ENCODE results near the gene HOXB3.

The HOXB3 gene

DNA sequence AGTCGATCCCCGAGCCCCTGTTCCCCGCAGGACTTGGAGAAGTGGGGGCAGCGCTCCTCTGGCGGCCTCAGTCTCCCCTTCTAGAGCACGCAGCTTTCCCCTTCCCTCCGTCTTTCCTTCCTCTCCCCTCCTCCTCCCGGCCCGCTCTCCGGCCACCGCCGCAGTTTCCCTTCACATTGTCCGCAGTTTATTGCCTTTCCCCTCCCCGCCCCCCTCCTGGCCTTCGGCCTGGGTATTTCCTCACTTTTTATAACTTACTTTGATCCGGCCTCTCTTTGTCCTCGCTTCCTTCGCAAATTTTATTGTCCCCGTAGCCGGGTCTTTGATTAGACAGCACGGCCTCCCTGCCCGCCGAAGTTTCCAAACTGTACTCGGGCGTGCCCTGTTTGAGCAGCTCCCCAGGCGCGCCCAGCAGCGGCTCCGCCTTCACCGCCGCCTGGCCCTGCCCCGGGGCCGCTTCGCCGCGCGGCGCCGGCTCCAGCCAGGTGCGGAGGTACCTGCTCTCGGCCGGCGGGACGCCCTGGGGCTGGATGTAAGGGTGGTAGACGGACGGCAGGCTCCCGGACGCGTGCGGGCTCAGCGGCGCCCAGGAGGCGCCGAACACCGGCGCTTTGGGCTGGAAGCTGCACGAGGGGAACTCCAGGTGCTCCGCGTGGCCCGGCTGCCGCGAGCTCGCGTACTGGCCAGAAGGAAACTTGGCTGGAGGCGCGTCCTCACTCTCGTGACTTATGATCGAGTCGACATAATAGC is 35.6 kb upstream of the HOXB3 start:
- ATAC-seq (ENCODE audit: insufficient read depth, low read depth), result no peak
- Histone ChIP-seq H3K4me3 (ENCODE audit: low read depth in 1 of 2, low read length in 2 of 2) (no peak overlapping the region), H2AFZ (ENCODE audit: low read depth, low read length) (no peak overlapping the region), H3K27ac (ENCODE audit: low read length) (no peak overlapping the region), H3K9me3 (ENCODE audit: insufficient read depth, low read length, severe bottlenecking) (no peaks in the 10 kb centered on the region), H3K4me2 (ENCODE audit: insufficient read depth, low read length) (no peak overlapping the region), H3K27me3 (ENCODE audit: insufficient read depth, low read length, poor library complexity) (peaks cover 64% of the 10 kb centered on the region), H3K36me3 (ENCODE audit: insufficient read depth, low read length) (no peaks in the 10 kb centered on the region), H3K9ac (ENCODE audit: low read depth, low read length) (no peak overlapping the region), H4K20me1 (ENCODE audit: insufficient read depth, low read length) (no peaks in the 10 kb centered on the region; the same call in 1 of the 2 replicates), H3K79me2 (ENCODE audit: insufficient read depth, low read length) (no peaks in the 10 kb centered on the region), H3K4me1 (ENCODE audit: insufficient read depth, low read length) (no peaks in the 10 kb centered on the region)
- no peak for TF ChIP-seq EZH2 (IDR thresholded peaks at IDR 0.05; ENCODE audit: borderline replicate concordance, low read depth, low read length, severe bottlenecking)
- TF ChIP-seq, protein P1, sequence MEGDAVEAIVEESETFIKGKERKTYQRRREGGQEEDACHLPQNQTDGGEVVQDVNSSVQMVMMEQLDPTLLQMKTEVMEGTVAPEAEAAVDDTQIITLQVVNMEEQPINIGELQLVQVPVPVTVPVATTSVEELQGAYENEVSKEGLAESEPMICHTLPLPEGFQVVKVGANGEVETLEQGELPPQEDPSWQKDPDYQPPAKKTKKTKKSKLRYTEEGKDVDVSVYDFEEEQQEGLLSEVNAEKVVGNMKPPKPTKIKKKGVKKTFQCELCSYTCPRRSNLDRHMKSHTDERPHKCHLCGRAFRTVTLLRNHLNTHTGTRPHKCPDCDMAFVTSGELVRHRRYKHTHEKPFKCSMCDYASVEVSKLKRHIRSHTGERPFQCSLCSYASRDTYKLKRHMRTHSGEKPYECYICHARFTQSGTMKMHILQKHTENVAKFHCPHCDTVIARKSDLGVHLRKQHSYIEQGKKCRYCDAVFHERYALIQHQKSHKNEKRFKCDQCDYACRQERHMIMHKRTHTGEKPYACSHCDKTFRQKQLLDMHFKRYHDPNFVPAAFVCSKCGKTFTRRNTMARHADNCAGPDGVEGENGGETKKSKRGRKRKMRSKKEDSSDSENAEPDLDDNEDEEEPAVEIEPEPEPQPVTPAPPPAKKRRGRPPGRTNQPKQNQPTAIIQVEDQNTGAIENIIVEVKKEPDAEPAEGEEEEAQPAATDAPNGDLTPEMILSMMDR (IDR thresholded peaks at IDR 0.05; ENCODE audit: borderline replicate concordance, extremely low read depth, low read length, poor library complexity, severe bottlenecking), result no peak
- no peak for DNase-seq

DNA sequence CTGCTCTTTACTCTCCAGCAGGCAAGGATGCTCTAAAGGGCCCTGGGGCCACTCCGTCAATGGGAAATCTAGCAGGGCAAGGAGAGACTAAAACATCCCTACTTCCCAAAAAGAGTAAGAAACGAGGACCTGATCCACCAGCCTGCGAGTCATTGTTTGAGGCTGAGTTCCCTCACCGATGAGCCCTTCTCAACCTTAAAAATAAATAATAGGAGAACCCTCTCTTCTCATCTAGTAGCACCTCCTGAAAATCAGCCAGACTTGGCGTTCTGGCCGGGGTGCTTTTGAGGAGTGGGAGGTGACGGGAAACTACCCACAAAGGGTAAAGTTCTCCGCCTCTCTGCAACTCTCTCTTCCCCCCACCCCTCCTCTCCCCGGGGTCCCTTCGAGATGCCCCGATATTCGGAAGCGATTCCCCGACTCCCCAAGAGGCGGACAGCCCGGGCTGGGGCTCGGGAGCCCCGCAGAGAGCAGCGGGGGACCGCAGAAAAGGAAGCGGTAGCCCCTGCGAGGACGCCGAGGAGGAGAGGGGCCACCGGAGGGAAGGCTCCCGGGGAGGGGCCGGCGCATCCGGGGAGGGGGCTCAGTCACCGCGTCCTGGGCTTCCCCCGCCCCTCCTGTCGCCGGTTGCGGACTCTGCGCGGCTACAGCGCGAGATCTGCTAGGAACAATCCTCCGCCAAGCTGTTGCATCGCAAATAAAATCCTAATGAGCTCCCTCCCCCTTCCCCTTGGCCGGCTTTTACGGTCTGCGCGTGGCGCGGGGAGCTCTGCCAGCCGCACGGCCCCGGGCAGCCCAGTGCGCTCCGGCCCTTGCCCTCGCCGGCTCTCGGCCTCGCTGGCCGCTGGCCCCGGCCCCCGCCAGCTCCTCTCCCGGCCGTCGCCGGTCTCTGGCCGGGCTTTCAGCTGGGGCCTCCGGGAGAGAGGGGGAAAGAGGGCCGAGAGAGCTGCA is 34.8 kb upstream of the HOXB3 start:
- no peak for TF ChIP-seq EZH2 (IDR thresholded peaks at IDR 0.05; ENCODE audit: borderline replicate concordance, low read depth, low read length, severe bottlenecking)
- TF ChIP-seq, protein P1 (IDR thresholded peaks at IDR 0.05; ENCODE audit: borderline replicate concordance, extremely low read depth, low read length, poor library complexity, severe bottlenecking), result no peak
- Histone ChIP-seq H3K4me3 (ENCODE audit: low read depth in 1 of 2, low read length in 2 of 2) (no peak overlapping the region), H3K4me1 (ENCODE audit: insufficient read depth, low read length) (no peaks in the 10 kb centered on the region), H3K27ac (ENCODE audit: low read length) (no peak overlapping the region), H3K9ac (ENCODE audit: low read depth, low read length) (no peak overlapping the region), H3K9me3 (ENCODE audit: insufficient read depth, low read length, severe bottlenecking) (no peaks in the 10 kb centered on the region), H4K20me1 (ENCODE audit: insufficient read depth, low read length) (no peaks in the 10 kb centered on the region; the same call in 1 of the 2 replicates), H3K79me2 (ENCODE audit: insufficient read depth, low read length) (no peaks in the 10 kb centered on the region), H3K4me2 (ENCODE audit: insufficient read depth, low read length) (no peak overlapping the region), H3K27me3 (ENCODE audit: insufficient read depth, low read length, poor library complexity) (peaks cover 58% of the 10 kb centered on the region), H3K36me3 (ENCODE audit: insufficient read depth, low read length) (no peaks in the 10 kb centered on the region), H2AFZ (ENCODE audit: low read depth, low read length) (no peak overlapping the region)
- no peak for DNase-seq
- ATAC-seq (ENCODE audit: insufficient read depth, low read depth), result no peak

DNA sequence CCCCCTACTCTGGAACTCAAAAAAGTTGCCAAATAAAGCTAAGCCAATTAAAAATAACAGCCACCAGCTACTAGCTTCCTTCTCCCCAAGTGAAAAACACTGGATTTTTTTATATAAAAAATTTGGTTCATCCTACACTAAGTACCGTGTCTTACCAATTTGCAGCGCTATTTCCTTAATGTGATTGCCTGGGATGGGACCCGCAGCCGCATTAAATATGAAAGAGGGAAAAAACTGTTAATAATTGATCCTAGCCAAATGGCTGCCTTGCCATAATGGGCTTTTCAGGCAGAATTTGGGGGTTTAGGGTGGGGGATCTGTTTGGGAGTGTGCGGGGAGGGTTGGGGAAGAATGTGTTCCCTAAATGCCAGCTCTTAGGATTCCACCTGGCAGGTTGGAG is 34.1 kb upstream of the HOXB3 start:
- no peaks in the 10 kb centered on the region for H3K9me3 ChIP-seq (ENCODE audit: insufficient read depth, low read length, severe bottlenecking)
- no peak overlapping the region for H3K27ac ChIP-seq (ENCODE audit: low read length)
- no peaks in the 10 kb centered on the region for H3K79me2 ChIP-seq (ENCODE audit: insufficient read depth, low read length)
- no peaks in the 10 kb centered on the region; the same call in 1 of the 2 replicates for H4K20me1 ChIP-seq (ENCODE audit: insufficient read depth, low read length)
- no peaks in the 10 kb centered on the region for H3K4me1 ChIP-seq (ENCODE audit: insufficient read depth, low read length)
- no peak overlapping the region for H3K9ac ChIP-seq (ENCODE audit: low read depth, low read length)
- H3K27me3 ChIP-seq (ENCODE audit: insufficient read depth, low read length, poor library complexity), result peaks cover 53% of the 10 kb centered on the region
- no peak for DNase-seq
- H3K4me2 ChIP-seq (ENCODE audit: insufficient read depth, low read length), result no peak overlapping the region
- H3K4me3 ChIP-seq (ENCODE audit: low read depth in 1 of 2, low read length in 2 of 2), result no peak overlapping the region
- H3K36me3 ChIP-seq (ENCODE audit: insufficient read depth, low read length), result no peaks in the 10 kb centered on the region
- TF ChIP-seq, protein P1 (IDR thresholded peaks at IDR 0.05; ENCODE audit: borderline replicate concordance, extremely low read depth, low read length, poor library complexity, severe bottlenecking), result no peak
- no peak for TF ChIP-seq EZH2 (IDR thresholded peaks at IDR 0.05; ENCODE audit: borderline replicate concordance, low read depth, low read length, severe bottlenecking)
- ATAC-seq (ENCODE audit: insufficient read depth, low read depth), result no peak
- no peak overlapping the region for H2AFZ ChIP-seq (ENCODE audit: low read depth, low read length)

All from DND-41 (cell line).